Breast epithelium (tissue), 3 donors: ENCODE measurements around the gene MTOR.

Experiments
- POLR2A ChIP-seq: fragments of 450-650 bp; IDR thresholded peaks from one replicate; pipeline ENCODE4 v1.6.1; 2016; ENCODE audit warnings: antibody characterized with exemption, mild to moderate bottlenecking, moderate library complexity
- TF ChIP-seq, protein P1 (sequence below), 3 donors: fragments of 450-650 bp; IDR thresholded peaks; one replicate each; pipeline ENCODE4 v1.5.1; 2016 to 2017; ENCODE audit warnings: antibody characterized with exemption in 3 of 3, mild to moderate bottlenecking in 3 of 3, moderate library complexity in 3 of 3

- TF ChIP-seq, protein P1, sequence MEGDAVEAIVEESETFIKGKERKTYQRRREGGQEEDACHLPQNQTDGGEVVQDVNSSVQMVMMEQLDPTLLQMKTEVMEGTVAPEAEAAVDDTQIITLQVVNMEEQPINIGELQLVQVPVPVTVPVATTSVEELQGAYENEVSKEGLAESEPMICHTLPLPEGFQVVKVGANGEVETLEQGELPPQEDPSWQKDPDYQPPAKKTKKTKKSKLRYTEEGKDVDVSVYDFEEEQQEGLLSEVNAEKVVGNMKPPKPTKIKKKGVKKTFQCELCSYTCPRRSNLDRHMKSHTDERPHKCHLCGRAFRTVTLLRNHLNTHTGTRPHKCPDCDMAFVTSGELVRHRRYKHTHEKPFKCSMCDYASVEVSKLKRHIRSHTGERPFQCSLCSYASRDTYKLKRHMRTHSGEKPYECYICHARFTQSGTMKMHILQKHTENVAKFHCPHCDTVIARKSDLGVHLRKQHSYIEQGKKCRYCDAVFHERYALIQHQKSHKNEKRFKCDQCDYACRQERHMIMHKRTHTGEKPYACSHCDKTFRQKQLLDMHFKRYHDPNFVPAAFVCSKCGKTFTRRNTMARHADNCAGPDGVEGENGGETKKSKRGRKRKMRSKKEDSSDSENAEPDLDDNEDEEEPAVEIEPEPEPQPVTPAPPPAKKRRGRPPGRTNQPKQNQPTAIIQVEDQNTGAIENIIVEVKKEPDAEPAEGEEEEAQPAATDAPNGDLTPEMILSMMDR (IDR thresholded peaks at IDR 0.05), result no peak
- TF ChIP-seq POLR2A, result no peak
Measured at GRCh38 chr1:11293856-11294255, 31.5 kb upstream of the MTOR start.
